ENCODE measurements around the gene DPEP3. TPM values are rescaled to one million over a fixed set of nuclear protein-coding genes. Genes with fewer than 3 reads are reported as not detected.

Gene DPEP3
- total and polyA plus RNA-seq, 2 experiments from 2014 or later = not detected

DNA sequence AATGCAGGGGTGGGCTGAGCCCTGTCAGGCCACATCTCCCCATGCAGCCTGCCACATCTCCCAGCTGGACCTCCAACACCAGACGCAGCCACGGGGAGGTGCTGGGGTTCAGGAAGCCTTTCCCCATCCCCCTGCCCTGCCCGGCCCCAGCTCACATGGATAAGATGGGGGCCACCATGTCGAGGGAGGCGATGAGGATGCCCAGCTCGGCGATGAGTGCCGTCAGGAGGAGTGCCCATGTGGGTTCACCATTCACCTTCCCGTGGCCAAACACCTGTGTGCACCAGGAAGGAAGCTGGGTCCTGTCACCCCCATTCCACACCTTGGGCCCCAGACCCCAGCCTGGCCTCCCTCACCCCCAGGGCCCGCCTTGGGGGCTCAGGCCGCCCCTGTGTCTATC is 30.7 kb downstream of the DPEP3 start:
- Histone ChIP-seq H3K9me2 (replicated peaks; ENCODE audit: insufficient read depth) (no peaks in the 10 kb centered on the region), H4K20me1 (ENCODE audit: insufficient read depth, poor library complexity, severe bottlenecking) (no peaks in the 10 kb centered on the region), H2AFZ (no peak overlapping the region), H3K9me3 (ENCODE audit: low read depth) (no peaks in the 10 kb centered on the region), H3K4me1 (ENCODE audit: insufficient read depth) (no peaks in the 10 kb centered on the region), H3K36me3 (replicated peaks; ENCODE audit: insufficient read depth, low read depth) (no peaks in the 10 kb centered on the region), H3K4me2 (no peak overlapping the region), H3K4me3 (no peak overlapping the region), H3K79me2 (no peaks in the 10 kb centered on the region), H3K27me3 (no peaks in the 10 kb centered on the region), H3K27ac (no peak overlapping the region)
- no peak for DNase-seq (ENCODE audit: low spot score)
- TF ChIP-seq, protein P1, sequence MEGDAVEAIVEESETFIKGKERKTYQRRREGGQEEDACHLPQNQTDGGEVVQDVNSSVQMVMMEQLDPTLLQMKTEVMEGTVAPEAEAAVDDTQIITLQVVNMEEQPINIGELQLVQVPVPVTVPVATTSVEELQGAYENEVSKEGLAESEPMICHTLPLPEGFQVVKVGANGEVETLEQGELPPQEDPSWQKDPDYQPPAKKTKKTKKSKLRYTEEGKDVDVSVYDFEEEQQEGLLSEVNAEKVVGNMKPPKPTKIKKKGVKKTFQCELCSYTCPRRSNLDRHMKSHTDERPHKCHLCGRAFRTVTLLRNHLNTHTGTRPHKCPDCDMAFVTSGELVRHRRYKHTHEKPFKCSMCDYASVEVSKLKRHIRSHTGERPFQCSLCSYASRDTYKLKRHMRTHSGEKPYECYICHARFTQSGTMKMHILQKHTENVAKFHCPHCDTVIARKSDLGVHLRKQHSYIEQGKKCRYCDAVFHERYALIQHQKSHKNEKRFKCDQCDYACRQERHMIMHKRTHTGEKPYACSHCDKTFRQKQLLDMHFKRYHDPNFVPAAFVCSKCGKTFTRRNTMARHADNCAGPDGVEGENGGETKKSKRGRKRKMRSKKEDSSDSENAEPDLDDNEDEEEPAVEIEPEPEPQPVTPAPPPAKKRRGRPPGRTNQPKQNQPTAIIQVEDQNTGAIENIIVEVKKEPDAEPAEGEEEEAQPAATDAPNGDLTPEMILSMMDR (IDR thresholded peaks at IDR 0.05; ENCODE audit: poor library complexity) = no peak
- TF ChIP-seq EZH2phosphoT487 (IDR thresholded peaks at IDR 0.05; ENCODE audit: low read depth, severe bottlenecking, unreplicated experiment) (no peak), EZH2 (IDR thresholded peaks at IDR 0.05; ENCODE audit: borderline replicate concordance) (no peak)
- 97% methylated on average over 11 of the region's 11 CpGs for WGBS (ENCODE audit: low lambda C conversion rate, missing lambda C conversion rate)

DNA sequence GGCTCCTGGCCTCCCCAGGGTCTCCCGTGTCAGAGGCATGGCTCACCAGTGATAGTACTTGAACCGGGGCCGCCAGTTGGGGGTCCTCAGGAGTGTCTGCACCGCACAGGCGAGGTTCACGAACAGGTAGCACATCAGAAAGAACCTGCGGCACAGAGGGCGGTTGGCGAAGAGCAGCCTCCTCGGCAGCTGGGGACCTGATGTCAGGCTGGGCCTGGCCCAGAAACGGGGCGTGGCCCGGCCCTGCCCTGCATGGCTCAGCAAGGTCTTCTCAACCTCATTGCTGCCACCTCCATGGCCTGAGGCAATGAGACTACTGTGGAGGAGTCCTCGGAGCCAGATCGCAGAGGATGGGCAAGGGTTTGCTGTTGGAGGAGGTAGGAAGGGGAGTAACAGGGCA is 32.3 kb downstream of the DPEP3 start:
- Histone ChIP-seq H4K20me1 (ENCODE audit: insufficient read depth, poor library complexity, severe bottlenecking) (no peaks in the 10 kb centered on the region), H3K4me1 (ENCODE audit: insufficient read depth) (no peaks in the 10 kb centered on the region), H3K4me3 (no peak overlapping the region), H3K27ac (no peak overlapping the region), H3K9me2 (replicated peaks; ENCODE audit: insufficient read depth) (no peaks in the 10 kb centered on the region), H3K4me2 (no peak overlapping the region), H2AFZ (no peak overlapping the region), H3K79me2 (no peaks in the 10 kb centered on the region), H3K27me3 (no peaks in the 10 kb centered on the region), H3K36me3 (replicated peaks; ENCODE audit: insufficient read depth, low read depth) (no peaks in the 10 kb centered on the region), H3K9me3 (ENCODE audit: low read depth) (no peaks in the 10 kb centered on the region)
- DNase-seq (ENCODE audit: low spot score) = no peak
- TF ChIP-seq EZH2phosphoT487 (IDR thresholded peaks at IDR 0.05; ENCODE audit: low read depth, severe bottlenecking, unreplicated experiment) (no peak), EZH2 (IDR thresholded peaks at IDR 0.05; ENCODE audit: borderline replicate concordance) (no peak)
- TF ChIP-seq, protein P1 (IDR thresholded peaks at IDR 0.05; ENCODE audit: poor library complexity) = no peak
- 98% methylated on average over 15 of the region's 15 CpGs for WGBS (ENCODE audit: low lambda C conversion rate, missing lambda C conversion rate)

DNA sequence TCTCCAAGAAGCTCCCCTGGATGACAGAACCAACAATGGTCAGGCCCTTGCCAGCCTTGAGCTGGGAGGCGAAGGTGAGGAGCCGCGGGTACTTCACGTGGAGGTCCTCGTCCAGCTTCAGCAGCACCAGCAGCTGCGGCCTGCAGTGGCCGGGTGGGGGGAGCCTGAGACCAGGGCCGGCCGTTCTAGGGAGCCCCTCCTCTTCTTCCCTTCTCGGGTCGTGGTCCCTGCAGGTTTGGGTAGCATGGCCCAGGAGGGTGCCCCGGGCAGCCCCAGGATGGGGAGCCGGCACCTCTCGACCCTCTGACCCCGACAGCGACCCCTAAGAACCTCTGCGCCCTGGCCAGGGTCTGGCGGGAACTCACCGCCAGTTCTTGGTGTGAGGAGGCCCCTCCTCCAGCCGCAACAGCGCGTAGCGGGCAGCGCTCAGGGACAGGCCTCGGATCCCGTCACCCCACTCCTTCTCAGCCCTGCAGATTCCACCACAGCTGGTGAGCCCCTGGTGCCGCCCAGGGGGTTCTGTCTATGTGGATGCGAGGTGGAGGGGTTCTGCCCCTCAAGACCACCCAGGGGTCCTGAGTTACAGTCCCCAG is 33.2 kb downstream of the DPEP3 start:
- Histone ChIP-seq H4K20me1 (ENCODE audit: insufficient read depth, poor library complexity, severe bottlenecking) (no peaks in the 10 kb centered on the region), H3K27ac (no peak overlapping the region), H3K4me3 (no peak overlapping the region), H2AFZ (no peak overlapping the region), H3K4me1 (ENCODE audit: insufficient read depth) (no peaks in the 10 kb centered on the region), H3K36me3 (replicated peaks; ENCODE audit: insufficient read depth, low read depth) (no peaks in the 10 kb centered on the region), H3K9me2 (replicated peaks; ENCODE audit: insufficient read depth) (no peaks in the 10 kb centered on the region), H3K9me3 (ENCODE audit: low read depth) (no peaks in the 10 kb centered on the region), H3K79me2 (no peaks in the 10 kb centered on the region), H3K27me3 (no peaks in the 10 kb centered on the region), H3K4me2 (no peak overlapping the region)
- WGBS (ENCODE audit: low lambda C conversion rate, missing lambda C conversion rate) = 97% methylated on average over 28 of the region's 28 CpGs
- TF ChIP-seq, protein P1 (IDR thresholded peaks at IDR 0.05; ENCODE audit: poor library complexity) = no peak
- no peak for TF ChIP-seq EZH2phosphoT487 (IDR thresholded peaks at IDR 0.05; ENCODE audit: low read depth, severe bottlenecking, unreplicated experiment)
- no peak for TF ChIP-seq EZH2 (IDR thresholded peaks at IDR 0.05; ENCODE audit: borderline replicate concordance)
- DNase-seq (ENCODE audit: low spot score) = no peak
